Measurements from ENCODE around the gene SYNE2. TPM values are rescaled to one million over a fixed set of nuclear protein-coding genes. Genes with fewer than 3 reads are reported as not detected.

The SYNE2 gene
- total RNA-seq, 1 donor from 2014 or later, result 186 TPM

GRCh38 chr14:64123241-64123822, 270.5 kb downstream of the SYNE2 start:
- Histone ChIP-seq H3K9me3 (replicated peaks) (no peaks in the 10 kb centered on the region), H3K4me3 (no peak overlapping the region), H3K27ac (replicated peaks) (no peak overlapping the region), H3K27me3 (ENCODE audit: low read depth) (no peaks in the 10 kb centered on the region), H3K4me1 (peaks cover 7% of the 10 kb centered on the region), H3K36me3 (peaks cover 82% of the 10 kb centered on the region)
- intact Hi-C loops (cut with micrococcal nuclease), result no loop called here
- no peak for TF ChIP-seq CTCF (IDR thresholded peaks at IDR 0.05; ENCODE audit: borderline replicate concordance)
- no peak for DNase-seq

- Histone ChIP-seq H3K9me3 (replicated peaks) (no peaks in the 10 kb centered on the region), H3K4me1 (no peaks in the 10 kb centered on the region), H3K27ac (replicated peaks) (no peak overlapping the region), H3K27me3 (ENCODE audit: low read depth) (no peaks in the 10 kb centered on the region), H3K36me3 (peaks cover 93% of the 10 kb centered on the region), H3K4me3 (no peak overlapping the region)
- intact Hi-C loops (cut with micrococcal nuclease), result no loop called here
- TF ChIP-seq CTCF (IDR thresholded peaks at IDR 0.05; ENCODE audit: borderline replicate concordance), result no peak
- DNase-seq, result no peak
Measured at GRCh38 chr14:64125270-64125669, 272.5 kb downstream of the SYNE2 start.

GRCh38 chr14:64126548-64126947, 273.7 kb downstream of the SYNE2 start:
- intact Hi-C loops (cut with micrococcal nuclease), result no loop called here
- TF ChIP-seq CTCF (IDR thresholded peaks at IDR 0.05; ENCODE audit: borderline replicate concordance), result no peak
- Histone ChIP-seq H3K27ac (replicated peaks) (no peak overlapping the region), H3K4me3 (no peak overlapping the region), H3K36me3 (peaks cover 95% of the 10 kb centered on the region), H3K27me3 (ENCODE audit: low read depth) (no peaks in the 10 kb centered on the region), H3K9me3 (replicated peaks) (no peaks in the 10 kb centered on the region), H3K4me1 (no peaks in the 10 kb centered on the region)
- no peak for DNase-seq

GRCh38 chr14:64137657-64138290, 285.0 kb downstream of the SYNE2 start:
- Histone ChIP-seq H3K4me3 (no peak overlapping the region), H3K27ac (replicated peaks) (no peak overlapping the region), H3K36me3 (peaks cover 89% of the 10 kb centered on the region), H3K4me1 (no peaks in the 10 kb centered on the region), H3K27me3 (ENCODE audit: low read depth) (no peaks in the 10 kb centered on the region), H3K9me3 (replicated peaks) (no peaks in the 10 kb centered on the region)
- intact Hi-C loops (cut with micrococcal nuclease), result no loop called here
- TF ChIP-seq CTCF (IDR thresholded peaks at IDR 0.05; ENCODE audit: borderline replicate concordance), result peak; percentile 44
- no peak for DNase-seq

- H3K9me3 ChIP-seq (replicated peaks), result no peaks in the 10 kb centered on the region
- no peak for TF ChIP-seq CTCF (IDR thresholded peaks at IDR 0.05; ENCODE audit: borderline replicate concordance)
- peaks cover 65% of the 10 kb centered on the region for H3K36me3 ChIP-seq
- no peaks in the 10 kb centered on the region for H3K4me1 ChIP-seq
- no peak for DNase-seq
- no peaks in the 10 kb centered on the region for H3K27me3 ChIP-seq (ENCODE audit: low read depth)
- intact Hi-C loops (cut with micrococcal nuclease), result loop anchor here (10.0 kb wide), 1 partner anchor 148 kb away; the partner anchor contains the start of gene ESR2
- no peak overlapping the region for H3K27ac ChIP-seq (replicated peaks)
- H3K4me3 ChIP-seq, result no peak overlapping the region
Measured at GRCh38 chr14:64147126-64147790, 294.5 kb downstream of the SYNE2 start.
